Prostate gland (tissue), 2 donors: Measurements from ENCODE around the gene BDP1.

Experiments used
- POLR2A ChIP-seq: fragments of 450-650 bp; IDR thresholded peaks from one replicate; pipeline ENCODE4 v1.6.1; 2016; ENCODE audit warnings: antibody characterized with exemption, mild to moderate bottlenecking
- POLR2AphosphoS5 ChIP-seq: sonication (generic); formaldehyde crosslinking; IDR thresholded peaks from one replicate; pipeline ENCODE4 v1.6.1; 2017; ENCODE audit warnings: antibody characterized with exemption
- TF ChIP-seq, protein P1 (sequence below), 4 experiments: fragments of 200-600 bp in 2 of 4; fragments of 450-650 bp in 2 of 4; sonication (generic) in 2 of 4; IDR thresholded peaks; 1 replicate in 3 of 4; 2 replicates in 1 of 4; pipeline ENCODE4 v1.5.1; 2016 to 2019; ENCODE audit warnings: antibody characterized with exemption in 4 of 4, mild to moderate bottlenecking in 2 of 4, moderate library complexity in 2 of 4

DNA sequence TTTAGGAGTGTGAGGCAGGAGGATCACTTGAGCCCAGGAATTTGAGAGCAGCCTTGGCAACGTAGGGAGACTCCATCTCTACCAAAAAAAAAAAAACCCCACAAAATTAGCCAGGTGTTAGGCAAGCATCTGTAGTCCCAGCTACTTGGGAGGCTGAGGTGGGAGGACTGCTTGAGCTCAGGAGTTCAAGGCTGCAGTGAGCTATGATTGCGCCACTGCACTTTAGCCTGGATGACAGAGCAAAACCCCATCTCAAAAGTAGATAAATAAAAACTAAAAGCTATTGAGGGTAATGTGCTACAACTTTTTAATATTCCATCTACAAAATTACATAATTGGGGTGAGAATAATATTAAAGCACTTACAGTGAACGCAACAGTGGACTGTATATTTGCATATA, 5.9 kb downstream of the BDP1 start:
- TF ChIP-seq POLR2A (no peak), POLR2AphosphoS5 (no peak)
- TF ChIP-seq, protein P1, sequence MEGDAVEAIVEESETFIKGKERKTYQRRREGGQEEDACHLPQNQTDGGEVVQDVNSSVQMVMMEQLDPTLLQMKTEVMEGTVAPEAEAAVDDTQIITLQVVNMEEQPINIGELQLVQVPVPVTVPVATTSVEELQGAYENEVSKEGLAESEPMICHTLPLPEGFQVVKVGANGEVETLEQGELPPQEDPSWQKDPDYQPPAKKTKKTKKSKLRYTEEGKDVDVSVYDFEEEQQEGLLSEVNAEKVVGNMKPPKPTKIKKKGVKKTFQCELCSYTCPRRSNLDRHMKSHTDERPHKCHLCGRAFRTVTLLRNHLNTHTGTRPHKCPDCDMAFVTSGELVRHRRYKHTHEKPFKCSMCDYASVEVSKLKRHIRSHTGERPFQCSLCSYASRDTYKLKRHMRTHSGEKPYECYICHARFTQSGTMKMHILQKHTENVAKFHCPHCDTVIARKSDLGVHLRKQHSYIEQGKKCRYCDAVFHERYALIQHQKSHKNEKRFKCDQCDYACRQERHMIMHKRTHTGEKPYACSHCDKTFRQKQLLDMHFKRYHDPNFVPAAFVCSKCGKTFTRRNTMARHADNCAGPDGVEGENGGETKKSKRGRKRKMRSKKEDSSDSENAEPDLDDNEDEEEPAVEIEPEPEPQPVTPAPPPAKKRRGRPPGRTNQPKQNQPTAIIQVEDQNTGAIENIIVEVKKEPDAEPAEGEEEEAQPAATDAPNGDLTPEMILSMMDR (IDR thresholded peaks at IDR 0.05) = no peak
